Heart right ventricle (tissue), 16 donors: ENCODE measurements around the gene SH3TC1. TPM values are rescaled to one million over a fixed set of nuclear protein-coding genes. Genes with fewer than 3 reads are reported as not detected.

Experiments
- ATAC-seq, 8 donors: fragments of 200-7000 bp; cut with Tn5 transposase; one replicate each; pipeline ENCODE4 v1.9.1; 2020; ENCODE audit warnings: mild to moderate bottlenecking in 8 of 8, moderate library complexity in 8 of 8, moderate number of reproducible peaks in 1 of 8
- DNase-seq, 2 donors: peaks; one replicate each; pipeline ENCODE4 v3.0.0-alpha.2; 2020
- H3K27ac ChIP-seq, 10 donors: fragments of 200-600 bp; sonication (generic) in 2 of 10; one replicate each; pipeline versions ENCODE4 v1.5.0 to v1.8.0; 2020 to 2022; ENCODE audit warnings: mild to moderate bottlenecking in 3 of 10
- H3K27me3 ChIP-seq, 7 donors: fragments of 200-600 bp; one replicate each; pipeline ENCODE4 v1.8.0; 2021 to 2022; ENCODE audit warnings: mild to moderate bottlenecking in 2 of 7
- H3K36me3 ChIP-seq, 9 donors: fragments of 200-600 bp; sonication (generic) in 1 of 9; one replicate each; pipeline versions ENCODE4 v1.5.0 to v1.8.0; 2020 to 2022; ENCODE audit warnings: mild to moderate bottlenecking in 2 of 9
- H3K4me1 ChIP-seq, 9 donors: fragments of 200-600 bp; sonication (generic) in 1 of 9; one replicate each; pipeline versions ENCODE4 v1.5.0 to v1.8.0; 2020 to 2022; ENCODE audit warnings: mild to moderate bottlenecking in 4 of 9
- H3K4me3 ChIP-seq, 10 donors: fragments of 200-600 bp; sonication (generic) in 2 of 10; one replicate each; pipeline versions ENCODE4 v1.5.0 to v1.8.0; 2020 to 2022; ENCODE audit warnings: mild to moderate bottlenecking in 7 of 10, moderate library complexity in 2 of 10
- H3K9me3 ChIP-seq, 11 donors: fragments of 200-600 bp in 10 of 11; sonication (generic) in 2 of 11; one replicate each; pipeline versions ENCODE4 v1.5.0 to v1.8.0; 2013 to 2022; ENCODE audit warnings: mild to moderate bottlenecking in 2 of 11, control low read depth in 1 of 11, moderate library complexity in 1 of 11
- WGBS, 2 donors: extraction: QIAGEN DNeasy Blood & Tissue Kit; methylation state at CpG; one replicate each; pipeline ENCODE4 v1.1.7; 2013; ENCODE audit warnings: inconsistent platforms in 1 of 2; 5-methylcytosine and 5-hydroxymethylcytosine counted together
- intact Hi-C, 10 donors: fragments of 100-400 bp; cut with DNase I; formaldehyde crosslinking; loops; one replicate each; pipeline versions ENCODE4 v1.11.1 to v1.14.2; 2022
- polyA plus RNA-seq, 2 donors: library from polyadenylated mRNA; stranded (reverse); fragments of 200-250 nt; gene quantifications; one replicate each; pipeline ENCODE4 v1.2.3, GENCODE V29; 2013
- total RNA-seq, 10 donors: library from RNA; stranded (reverse); fragmentation: NEBNext Ultra II Directional in 3 of 10; extraction: Animal tissue kit (Norgen Biotek cat#: 25700) in 3 of 10; gene quantifications; one replicate each; pipeline versions ENCODE4 v1.2.1 to v1.2.4, GENCODE V29; 2021 to 2023
- TF ChIP-seq, protein P1 (sequence below), 9 donors: fragments of 200-600 bp; sonication (generic) in 2 of 9; IDR thresholded peaks; one replicate each; pipeline versions ENCODE4 v1.5.0 to v1.8.0; 2021 to 2022; ENCODE audit warnings: antibody characterized with exemption in 9 of 9, mild to moderate bottlenecking in 5 of 9, moderate library complexity in 1 of 9
- donor health status: Arrhythmogenic right ventricular cardiomyopathy.
- donor health status: ischemic (EF 13 %, LVEDD 7.1; RV severe dilation, severe dysfunction).
- donor health status: healthy with polysubstance abuse.
- donor health status: DM: no; HTN: yes; CAD: no.
- donor health status: DM: no; HTN: no; CAD: no.
- donor health status: ischemic (EF 25% LVEDD 6.9; RV normal size, moderate dysfunction).
- donor health status: ischemic (EF 25% LVEDD 5.7; RV mildly dilated, moderate dysfunction).
- donor health status: healthy.
- donor health status: DM: yes; HTN: yes; CAD: no.
- donor health status: Ischemic cardiomyopathy.
- donor health status: ischemic (EF 35%, LVEDD 5.7; RV mildly dilated, moderate dysfunction).
- donor health status: nonischemic (EF 11% LVEDD 7.7; RV severe dilation, severe dysfunction).
- donor health status: DM: yes; HTN: yes; CAD: no.
- donor health status: PGD.
- donor health status: ischemic (EF 29% LVEDD 5.4; RV normal size, mild dysfunction).
- donor health status: nonischemic (EF 23%, LVEDD 6.1; RV moderate dilation, normal function).

Gene SH3TC1
- total and polyA plus RNA-seq, 12 donors = 7.4 to 22.8 (median 11.2) TPM

DNA sequence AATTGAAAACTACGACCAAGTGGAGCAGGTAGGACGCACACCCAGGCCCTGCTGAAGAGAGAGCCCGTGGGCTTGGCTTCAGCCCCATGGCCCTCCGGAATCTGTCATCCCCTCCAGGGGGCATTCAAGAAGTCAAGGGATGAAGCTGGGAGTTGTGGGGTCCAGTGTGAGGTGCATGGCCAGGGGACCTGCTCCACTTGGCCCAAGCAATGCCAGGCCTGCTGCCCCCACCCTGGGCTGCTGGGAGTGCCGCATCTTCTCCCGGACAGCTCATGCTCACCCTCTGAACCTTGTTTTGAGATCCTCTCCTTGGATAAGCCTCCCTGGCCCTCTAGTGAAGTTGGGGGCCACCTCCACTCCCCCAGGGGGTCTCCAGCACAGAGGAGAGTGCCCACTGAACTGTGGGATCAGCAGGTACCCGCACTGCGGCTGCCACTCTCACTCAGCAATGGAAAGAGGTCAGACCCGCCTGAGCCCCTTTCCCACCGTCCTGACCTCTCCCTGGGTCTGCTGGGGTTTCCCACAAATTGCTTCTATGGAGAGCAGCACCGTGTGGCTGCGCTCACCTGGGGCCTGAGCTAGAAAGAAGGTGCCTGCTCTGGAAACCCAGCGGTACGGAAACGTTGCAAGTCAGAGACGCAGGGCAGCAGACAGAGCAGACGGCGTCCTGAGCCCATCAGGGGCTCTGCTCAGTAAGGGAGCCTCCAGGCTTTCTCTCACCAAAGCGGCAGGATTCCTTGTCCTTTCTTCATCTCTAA, 35.5 kb upstream of the SH3TC1 start:
- H3K4me3 ChIP-seq = no peak overlapping the region
- WGBS, 2 donors = 84 to 87% methylated on average over 19 of the region's 19 CpGs
- intact Hi-C loops = no loop called here
- TF ChIP-seq, protein P1, sequence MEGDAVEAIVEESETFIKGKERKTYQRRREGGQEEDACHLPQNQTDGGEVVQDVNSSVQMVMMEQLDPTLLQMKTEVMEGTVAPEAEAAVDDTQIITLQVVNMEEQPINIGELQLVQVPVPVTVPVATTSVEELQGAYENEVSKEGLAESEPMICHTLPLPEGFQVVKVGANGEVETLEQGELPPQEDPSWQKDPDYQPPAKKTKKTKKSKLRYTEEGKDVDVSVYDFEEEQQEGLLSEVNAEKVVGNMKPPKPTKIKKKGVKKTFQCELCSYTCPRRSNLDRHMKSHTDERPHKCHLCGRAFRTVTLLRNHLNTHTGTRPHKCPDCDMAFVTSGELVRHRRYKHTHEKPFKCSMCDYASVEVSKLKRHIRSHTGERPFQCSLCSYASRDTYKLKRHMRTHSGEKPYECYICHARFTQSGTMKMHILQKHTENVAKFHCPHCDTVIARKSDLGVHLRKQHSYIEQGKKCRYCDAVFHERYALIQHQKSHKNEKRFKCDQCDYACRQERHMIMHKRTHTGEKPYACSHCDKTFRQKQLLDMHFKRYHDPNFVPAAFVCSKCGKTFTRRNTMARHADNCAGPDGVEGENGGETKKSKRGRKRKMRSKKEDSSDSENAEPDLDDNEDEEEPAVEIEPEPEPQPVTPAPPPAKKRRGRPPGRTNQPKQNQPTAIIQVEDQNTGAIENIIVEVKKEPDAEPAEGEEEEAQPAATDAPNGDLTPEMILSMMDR (IDR thresholded peaks at IDR 0.05) = no peak
- DNase-seq = peak in 1 of 2 donors; percentile 4
- H3K36me3 ChIP-seq = no peaks in the 10 kb centered on the region
- no peak for ATAC-seq
- H3K27me3 ChIP-seq = no peaks in the 10 kb centered on the region
- peaks cover 0 to 7% (median 5%) of the 10 kb centered on the region in 11 donors for H3K9me3 ChIP-seq
- H3K27ac ChIP-seq = no peak overlapping the region
- H3K4me1 ChIP-seq = peaks cover 0 to 25% (median 11%) of the 10 kb centered on the region in 9 donors

- TF ChIP-seq, protein P1 (IDR thresholded peaks at IDR 0.05) = no peak
- WGBS, 2 donors = 59 to 65% methylated on average over 9 of the region's 9 CpGs
- intact Hi-C loops = no loop called here
- H3K9me3 ChIP-seq = peaks cover 0 to 13% (median 6%) of the 10 kb centered on the region in 11 donors
- DNase-seq (peak in 1 of 2 donors; percentile 4), ATAC-seq (no peak)
- H3K4me1 ChIP-seq = peaks cover 0 to 21% (median 11%) of the 10 kb centered on the region in 9 donors
- no peak overlapping the region for H3K27ac ChIP-seq
- no peak overlapping the region for H3K4me3 ChIP-seq
- H3K27me3 ChIP-seq = no peaks in the 10 kb centered on the region
- H3K36me3 ChIP-seq = no peaks in the 10 kb centered on the region
These were observed 34.9 kb upstream of the SH3TC1 start for GRCh38 chr4:8164194-8164565.

- WGBS, 2 donors = 91 to 94% methylated on average over 10 of the region's 10 CpGs
These were observed 34.4 kb upstream of the SH3TC1 start for GRCh38 chr4:8164687-8165086.

GRCh38 chr4:8165374-8165896, 33.7 kb upstream of the SH3TC1 start:
- Histone ChIP-seq H3K9me3 (peaks cover 0 to 15% (median 6%) of the 10 kb centered on the region in 11 donors), H3K4me1 (peaks cover 0 to 13% (median 0%) of the 10 kb centered on the region in 9 donors), H3K36me3 (no peaks in the 10 kb centered on the region), H3K27ac (no peak overlapping the region), H3K4me3 (no peak overlapping the region), H3K27me3 (no peaks in the 10 kb centered on the region)
- 39 to 48% methylated on average over 6 of the region's 6 CpGs for WGBS, 2 donors
- ATAC-seq = peak in 5 of 8 donors; percentile 5 to 33 (median 31)
- intact Hi-C loops = no loop called here
- TF ChIP-seq, protein P1 (IDR thresholded peaks at IDR 0.05) = peak in 3 of 9 donors; percentile 19 to 26 (median 19)
- DNase-seq = no peak

More at GRCh38 chr4:8164687-8165086, 34.4 kb upstream of the SH3TC1 start:
- Histone ChIP-seq H3K4me1 (peaks cover 0 to 16% (median 6%) of the 10 kb centered on the region in 9 donors), H3K27me3 (no peaks in the 10 kb centered on the region), H3K9me3 (peaks cover 0 to 15% (median 6%) of the 10 kb centered on the region in 11 donors), H3K36me3 (no peaks in the 10 kb centered on the region), H3K27ac (no peak overlapping the region), H3K4me3 (no peak overlapping the region)
- no peak for DNase-seq
- ATAC-seq = no peak
- intact Hi-C loops = no loop called here
- TF ChIP-seq, protein P1 (IDR thresholded peaks at IDR 0.05) = no peak
